Endothelial cell of umbilical vein (primary cell): ENCODE results near the gene SLF1. TPM values are rescaled to one million over a fixed set of nuclear protein-coding genes. Genes with fewer than 3 reads are reported as not detected.

ENCODE experiments used
- BruUV-seq: library from RNA; stranded (reverse); fragments of 400-500 nt; replicated peaks from 2 replicates; lab custom pipeline; 2021; lab: Mats Ljungman, UMichigan
- CTCF ChIA-PET: fragments of 300-600, 350-600 bp; sonication (Branson Sonifier 250); formaldehyde crosslinking; loops from one replicate; lab custom pipeline; 2021; ENCODE audit warnings: antibody characterized with exemption, inconsistent platforms; lab: Charles Lee
- POLR2A ChIA-PET: fragments of 300-600, 350-600 bp; sonication (Branson Sonifier 250); formaldehyde crosslinking; loops from one replicate; lab custom pipeline; 2021; ENCODE audit warnings: antibody characterized with exemption, inconsistent platforms; lab: Charles Lee
- DNase-seq: peaks from one replicate; pipeline ENCODE4 v3.0.0-alpha.2; 2011; ENCODE audit warnings: low read depth, low spot score
- FAIRE-seq: peaks from 2 replicates; lab custom pipeline; 2011; peaks lifted over from hg19 to GRCh38; lab: Jason Lieb, UNC
- H2AFZ ChIP-seq: 2 replicates; pipeline ENCODE4 v1.6.0; 2012; ENCODE audit warnings: low read depth, low read length, control low read depth, inconsistent platforms
- H3K27ac ChIP-seq: 2 replicates; pipeline ENCODE4 v1.5.1; 2011; ENCODE audit warnings: low read depth, mild to moderate bottlenecking, control low read depth, low read length, moderate library complexity; ENCODE audit not compliant: insufficient read depth
- H3K27me3 ChIP-seq, 2 experiments: 2 replicates each; pipeline versions ENCODE4 v1.6.0 to v1.6.1; 2011; ENCODE audit warnings: low read length in 2 of 2, mixed read lengths in 1 of 2; ENCODE audit not compliant: control insufficient read depth in 2 of 2, insufficient read depth in 2 of 2
- H3K36me3 ChIP-seq, 2 experiments: 2 replicates in 1 of 2; 3 replicates in 1 of 2; pipeline ENCODE4 v1.5.1; 2011; ENCODE audit warnings: low read length in 2 of 2, mild to moderate bottlenecking in 1 of 2, moderate library complexity in 1 of 2; ENCODE audit not compliant: control insufficient read depth in 2 of 2, insufficient read depth in 2 of 2; ENCODE audit errors: extremely low read depth in 1 of 2
- H3K4me1 ChIP-seq: 3 replicates; pipeline ENCODE4 v1.5.1; 2011; ENCODE audit warnings: mild to moderate bottlenecking, low read length; ENCODE audit not compliant: control insufficient read depth, insufficient read depth; ENCODE audit errors: extremely low read depth
- H3K4me2 ChIP-seq: 2 replicates; pipeline ENCODE4 v1.6.1; 2011; ENCODE audit warnings: low read length, control low read depth, mixed read lengths; ENCODE audit not compliant: insufficient read depth
- H3K4me3 ChIP-seq, 3 experiments: fragments of 200-600 bp in 1 of 3; sonication (generic), shearing (Covaris generic) in 1 of 3; replicated peaks in 1 of 3; 2 replicates each; pipeline ENCODE4 v1.5.1; 2011 to 2016; ENCODE audit warnings: control low read depth in 3 of 3, low read length in 3 of 3, mild to moderate bottlenecking in 2 of 3, inconsistent platforms in 1 of 3, low read depth in 1 of 3, moderate library complexity in 1 of 3; ENCODE audit not compliant: insufficient read depth in 1 of 3
- H3K79me2 ChIP-seq: 2 replicates; pipeline ENCODE4 v1.6.0; 2012; ENCODE audit warnings: low read length, inconsistent platforms; ENCODE audit not compliant: control insufficient read depth, insufficient read depth
- H3K9ac ChIP-seq: replicated peaks from 2 replicates; pipeline ENCODE3; 2011; ENCODE audit warnings: low read length, control low read depth; ENCODE audit not compliant: insufficient read depth; ENCODE audit errors: extremely low read depth
- H3K9me1 ChIP-seq: replicated peaks from 3 replicates; pipeline ENCODE4 v1.6.0; 2011; ENCODE audit warnings: mild to moderate bottlenecking, low read length; ENCODE audit not compliant: control insufficient read depth, insufficient read depth; ENCODE audit errors: extremely low read depth
- H3K9me3 ChIP-seq: replicated peaks from 2 replicates; pipeline ENCODE4 v1.5.1; 2012; ENCODE audit warnings: low read length, inconsistent platforms; ENCODE audit not compliant: control insufficient read depth, insufficient read depth
- H4K20me1 ChIP-seq: replicated peaks from 2 replicates; pipeline ENCODE3; 2011; ENCODE audit warnings: mild to moderate bottlenecking, low read length; ENCODE audit not compliant: control insufficient read depth, insufficient read depth; ENCODE audit errors: extremely low read depth
- CTCF ChIP-seq, 2 donors: IDR thresholded peaks; 1 replicate in 1 of 2; 2 replicates in 1 of 2; pipeline ENCODE4 v1.5.1; 2011; ENCODE audit warnings: low read length in 2 of 2, mild to moderate bottlenecking in 2 of 2, moderate library complexity in 2 of 2, control low read depth in 1 of 2, inconsistent platforms in 1 of 2, low read depth in 1 of 2; ENCODE audit not compliant: insufficient read depth in 1 of 2; ENCODE audit errors: extremely low read depth in 1 of 2
- EZH2 ChIP-seq: IDR thresholded peaks from 2 replicates; pipeline ENCODE4 v1.6.1; 2012; ENCODE audit warnings: borderline replicate concordance, low read depth, mild to moderate bottlenecking, moderate library complexity, low read length, inconsistent platforms; ENCODE audit not compliant: severe bottlenecking
- FOS ChIP-seq: IDR thresholded peaks from 2 replicates; pipeline ENCODE4 v1.6.1; 2011; ENCODE audit warnings: mild to moderate bottlenecking, low read length, moderate library complexity, borderline replicate concordance; ENCODE audit not compliant: insufficient read depth
- GATA2 ChIP-seq: IDR thresholded peaks from 2 replicates; pipeline ENCODE4 v1.7.0; 2011; ENCODE audit warnings: low read depth, mild to moderate bottlenecking, moderate library complexity, mixed read lengths, low read length; ENCODE audit not compliant: insufficient read length, insufficient read depth
- JUN ChIP-seq: IDR thresholded peaks from 2 replicates; pipeline ENCODE4 v1.6.1; 2011; ENCODE audit warnings: borderline replicate concordance, low read depth; ENCODE audit not compliant: insufficient read length, insufficient read depth
- MYC ChIP-seq: IDR thresholded peaks from one replicate; pipeline ENCODE4 v1.6.1; 2011; ENCODE audit warnings: mild to moderate bottlenecking, low read depth, low read length
- POLR2A ChIP-seq: IDR thresholded peaks from 2 replicates; pipeline ENCODE4 v1.6.1; 2012; ENCODE audit warnings: low read depth, mild to moderate bottlenecking, control low read depth, low read length
- POLR2AphosphoS5 ChIP-seq: IDR thresholded peaks from 2 replicates; pipeline ENCODE4 v1.6.1; 2012; ENCODE audit warnings: low read depth, mild to moderate bottlenecking, control low read depth, low read length, moderate library complexity; ENCODE audit not compliant: insufficient read depth
- dilution Hi-C: fragments of 300-500 bp; cut with MboI; formaldehyde crosslinking; loops from one replicate; pipeline ENCODE4 v1.15.0; 2019; ENCODE audit warnings: low sequenced_read_pairs; ENCODE audit not compliant: extremely low pct_ligation_motif_present
- intact Hi-C: fragments of 100-400 bp; cut with micrococcal nuclease; formaldehyde crosslinking; loops from one replicate; pipeline ENCODE4 v1.10.0; 2022
- polyA plus RNA-seq, 4 experiments: library from polyadenylated mRNA; depleted of rRNA in 3 of 4; stranded (reverse) in 3 of 4; unstranded in 1 of 4; fragments of >200 nt; gene quantifications; 2 replicates each; pipeline versions ENCODE4 v1.2.1 to v1.2.3, GENCODE V29; 2011 to 2012; ENCODE audit warnings: missing spikeins in 1 of 4
- total RNA-seq: library from RNA; stranded (reverse); gene quantifications from 2 replicates; pipeline ENCODE4 v1.2.3, GENCODE V29; 2021
- TF ChIP-seq, protein P1 (sequence below): IDR thresholded peaks from 2 replicates; pipeline ENCODE4 v1.6.1; 2011; ENCODE audit not compliant: insufficient read depth, insufficient read length

The SLF1 gene
- total and polyA plus RNA-seq, 2 donors (not counting 3 experiments of a cell fraction or from before 2014, with no cell fraction given): 1.4 to 8.5 TPM

DNA sequence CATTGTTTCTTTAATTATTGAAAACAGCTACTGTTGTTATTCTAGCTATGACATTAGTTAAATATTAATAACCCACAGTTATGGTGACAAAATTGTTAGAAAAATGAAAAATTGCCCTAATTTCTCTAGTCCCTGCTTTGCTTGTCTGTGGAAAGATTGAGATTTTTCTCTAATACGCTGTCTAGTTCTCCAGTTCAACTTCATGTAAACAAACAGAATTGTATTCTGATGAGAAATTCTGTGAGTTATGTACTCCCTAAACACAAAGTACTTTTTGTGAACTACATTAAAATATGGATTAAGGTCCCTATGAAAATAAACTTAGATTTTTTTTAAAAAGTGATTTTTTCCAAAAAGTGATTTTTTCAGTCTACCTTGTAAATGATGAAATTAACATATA lies 8.7 kb downstream of the SLF1 start:
- Histone ChIP-seq H3K4me3 (no peak overlapping the region), H3K36me3 (no peaks in the 10 kb centered on the region), H3K4me2 (no peak overlapping the region), H3K9me1 (no peaks in the 10 kb centered on the region), H3K27me3 (no peaks in the 10 kb centered on the region), H2AFZ (no peak overlapping the region), H3K4me1 (peaks cover 3% of the 10 kb centered on the region), H3K9me3 (no peaks in the 10 kb centered on the region), H3K9ac (no peak overlapping the region), H3K27ac (no peak overlapping the region), H4K20me1 (no peaks in the 10 kb centered on the region), H3K79me2 (peaks cover 6% of the 10 kb centered on the region)
- ChIA-PET CTCF (interaction anchor here (1.4 kb wide), 1 partner anchor 12 kb away, joined by 4 read pairs; no protein-coding TSS in a partner anchor), POLR2A (no interaction called here)
- dilution Hi-C loops: no loop called here
- FAIRE-seq (no peak), DNase-seq (no peak)
- no peak for TF ChIP-seq GATA2
- no peak for TF ChIP-seq CTCF (IDR thresholded peaks at IDR 0.05; ENCODE audit: extremely low read depth in 1 of 2, insufficient read depth in 1 of 2, low read depth in 1 of 2, low read length in 2 of 2)
- TF ChIP-seq MYC: no peak
- TF ChIP-seq POLR2AphosphoS5: no peak
- no peak for TF ChIP-seq POLR2A
- TF ChIP-seq, protein P1, sequence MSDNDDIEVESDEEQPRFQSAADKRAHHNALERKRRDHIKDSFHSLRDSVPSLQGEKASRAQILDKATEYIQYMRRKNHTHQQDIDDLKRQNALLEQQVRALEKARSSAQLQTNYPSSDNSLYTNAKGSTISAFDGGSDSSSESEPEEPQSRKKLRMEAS: no peak
- no peak for TF ChIP-seq EZH2
- no peak for TF ChIP-seq FOS
- no peak for TF ChIP-seq JUN
- BruUV-seq: no TSS peak
- intact Hi-C loops: no loop called here
